Kidney (tissue), 14 donors: Measurements from ENCODE around the gene APOLD1. TPM values are rescaled to one million over a fixed set of nuclear protein-coding genes. Genes with fewer than 3 reads are reported as not detected.

Source experiments
- DNase-seq, 5 donors: peaks; one replicate each; pipeline ENCODE4 v3.0.0-alpha.2; 2013 to 2020
- FAIRE-seq: peaks from 2 replicates; lab custom pipeline; 2012; peaks lifted over from hg19 to GRCh38; lab: Jason Lieb, UNC
- H3K27ac ChIP-seq, 2 donors: one replicate each; pipeline ENCODE4 v1.7.0; 2013; ENCODE audit warnings: low read depth in 2 of 2, low read length in 2 of 2, inconsistent platforms in 1 of 2
- H3K27me3 ChIP-seq: one replicate; pipeline ENCODE4 v1.7.1; 2013; ENCODE audit warnings: low read length, inconsistent platforms; ENCODE audit not compliant: control insufficient read depth, insufficient read depth
- H3K36me3 ChIP-seq, 3 donors: one replicate each; pipeline versions ENCODE4 v1.7.0 to v1.7.1; 2013; ENCODE audit warnings: low read length in 3 of 3, control low read depth in 1 of 3, inconsistent platforms in 1 of 3; ENCODE audit not compliant: insufficient read depth in 3 of 3, control insufficient read depth in 2 of 3
- H3K4me1 ChIP-seq, 3 donors: one replicate each; pipeline versions ENCODE4 v1.7.0 to v1.7.1; 2013; ENCODE audit warnings: low read length in 3 of 3, inconsistent platforms in 1 of 3, low read depth in 1 of 3; ENCODE audit not compliant: control insufficient read depth in 2 of 3, insufficient read depth in 2 of 3
- H3K4me3 ChIP-seq, 3 donors: one replicate each; pipeline versions ENCODE4 v1.7.0 to v1.8.1; 2013; ENCODE audit warnings: low read length in 3 of 3, control low read depth in 1 of 3, inconsistent platforms in 1 of 3
- H3K9ac ChIP-seq, 3 donors: one replicate each; pipeline versions ENCODE4 v1.7.0 to v1.7.1; 2013; ENCODE audit warnings: low read length in 3 of 3, control low read depth in 1 of 3, inconsistent platforms in 1 of 3
- H3K9me3 ChIP-seq, 3 donors: one replicate each; pipeline versions ENCODE4 v1.7.0 to v1.7.1; 2013; ENCODE audit warnings: low read length in 3 of 3, control low read depth in 1 of 3, inconsistent platforms in 1 of 3; ENCODE audit not compliant: control insufficient read depth in 2 of 3, insufficient read depth in 1 of 3
- CTCF ChIP-seq: IDR thresholded peaks from 3 replicates; pipeline ENCODE4 v1.5.1; 2012; ENCODE audit warnings: mild to moderate bottlenecking, moderate library complexity, borderline replicate concordance; ENCODE audit not compliant: insufficient read depth; ENCODE audit errors: extremely low read depth
- intact Hi-C: fragments of 100-400 bp; cut with DNase I; formaldehyde crosslinking; loops from one replicate; pipeline ENCODE4 v1.11.1; 2022
- microRNA-seq: library from miRNA; unstranded; fragments of <30 nt; microRNA quantifications from one replicate; pipeline ENCODE4 v1.2.0, GENCODE V29; 2020
- polyA plus RNA-seq: library from polyadenylated mRNA; stranded (reverse); fragments of 350-450 nt; fragmentation: Illumina TruSeq; extraction: RNeasy Lipid Tissue Mini Kit (QIAGEN cat#74804); gene quantifications from one replicate; pipeline ENCODE4 v1.2.3, GENCODE V29; 2014; ENCODE audit warnings: low read depth, low replicate concordance; ENCODE audit not compliant: insufficient read depth
- total RNA-seq: library from RNA; stranded (reverse); fragmentation: NEBNext Ultra II Directional; extraction: Animal tissue kit (Norgen Biotek cat#: 25700); gene quantifications from one replicate; pipeline ENCODE4 v1.2.1, GENCODE V29; 2021
- donor health status: control.
- donor health status: control.
- donor health status: control.
- donor health status: control.
- donor health status: control.
- donor health status: DM: yes; HTN: yes; CAD: no.
- donor health status: Normal renal cell carcinoma (clear cell type).

Gene APOLD1
- total and polyA plus RNA-seq, 2 donors from 2014 or later = 4.5 to 18.9 TPM

- Histone ChIP-seq H3K4me3 (no peak overlapping the region), H3K27me3 (no peaks in the 10 kb centered on the region), H3K36me3 (no peaks in the 10 kb centered on the region), H3K9ac (no peak overlapping the region), H3K27ac (no peak overlapping the region), H3K4me1 (peaks cover 0 to 7% (median 0%) of the 10 kb centered on the region in 3 donors), H3K9me3 (no peaks in the 10 kb centered on the region)
- DNase-seq = no peak
- TF ChIP-seq CTCF = no peak
- FAIRE-seq = no peak
- intact Hi-C loops = no loop called here
Observed at GRCh38 chr12:12840580-12840899, 55.1 kb downstream of the APOLD1 start.

Small RNA genes lying within 50 kb of the gene (microRNA-seq; reads per million reads assigned to microRNA genes)
- not detected for gene MIR613

Other genes starting within 250 kb of the APOLD1 start
- 27.4 TPM for gene DUSP16, start 222.8 kb upstream of the APOLD1 start, total RNA-seq
- gene DUSP16, start 222.8 kb upstream of the APOLD1 start, polyA plus RNA-seq = 6.6 TPM
- gene CREBL2, start 173.8 kb upstream of the APOLD1 start, total RNA-seq = 38.6 TPM
- gene CREBL2, start 173.8 kb upstream of the APOLD1 start, polyA plus RNA-seq = 35.8 TPM
- 0.19 TPM for gene GPR19, start 89.5 kb upstream of the APOLD1 start, total RNA-seq
- not detected for gene GPR19, start 89.5 kb upstream of the APOLD1 start, polyA plus RNA-seq
- gene CDKN1B, start 68.3 kb upstream of the APOLD1 start, total RNA-seq = 52.3 TPM
- 27.9 TPM for gene CDKN1B, start 68.3 kb upstream of the APOLD1 start, polyA plus RNA-seq
- gene DDX47, start 27.7 kb downstream of the APOLD1 start, total RNA-seq = 50.9 TPM
- gene DDX47, start 27.7 kb downstream of the APOLD1 start, polyA plus RNA-seq = 35.1 TPM
- gene GPRC5A, start 105.9 kb downstream of the APOLD1 start, total RNA-seq = 60.6 TPM
- 6.3 TPM for gene GPRC5A, start 105.9 kb downstream of the APOLD1 start, polyA plus RNA-seq
- gene GPRC5D, start 166.5 kb downstream of the APOLD1 start, total RNA-seq = 0.25 TPM
- gene GPRC5D, start 166.5 kb downstream of the APOLD1 start, polyA plus RNA-seq = not detected
- 66.8 TPM for gene HEBP1, start 214.6 kb downstream of the APOLD1 start, total RNA-seq
- 142 TPM for gene HEBP1, start 214.6 kb downstream of the APOLD1 start, polyA plus RNA-seq